Panc1 (cell line): Measurements from ENCODE around the gene MMP15. TPM values are rescaled to one million over a fixed set of nuclear protein-coding genes. Genes with fewer than 3 reads are reported as not detected.

ENCODE experiments used
- total RNA-seq: library from RNA; stranded (reverse); gene quantifications from one replicate; pipeline ENCODE4 v1.2.1, GENCODE V29; 2021; ENCODE audit not compliant: unreplicated experiment

The MMP15 gene
- total RNA-seq, 1 experiment from 2014 or later: 10.9 TPM

Other genes starting within 250 kb of the MMP15 start
- gene KIFC3, start 223.3 kb upstream of the MMP15 start, total RNA-seq: 51.5 TPM
- gene CNGB1, start 54.6 kb upstream of the MMP15 start, total RNA-seq: not detected
- gene ZNF319, start 25.1 kb upstream of the MMP15 start, total RNA-seq: 6.5 TPM
- gene USB1, start 24.3 kb upstream of the MMP15 start, total RNA-seq: 58.2 TPM
- gene CFAP20, start 103.6 kb downstream of the MMP15 start, total RNA-seq: 25.9 TPM
- gene CSNK2A2, start 172.4 kb downstream of the MMP15 start, total RNA-seq: 60.9 TPM